OCI-LY3 (cell line): ENCODE results near the gene TP53AIP1.

Experiments used
- CTCF ChIP-seq: fragments of 200-600, 300-600 bp; sonication (generic); IDR thresholded peaks from 2 replicates; pipeline ENCODE4 v1.5.1; 2014; ENCODE audit warnings: antibody characterized with exemption, low read length, low read depth
- EZH2phosphoT487 ChIP-seq: fragments of 200-600 bp; shearing (Covaris generic); IDR thresholded peaks from 2 replicates; pipeline ENCODE4 v1.6.1; 2018; ENCODE audit warnings: antibody characterized with exemption, mixed run types, low read depth

GRCh38 chr11:128947773-128948172, 5.1 kb upstream of the TP53AIP1 start:
- TF ChIP-seq CTCF (no peak), EZH2phosphoT487 (no peak)
